ENCODE measurements around the gene RNF141.

RNF141 gene

DNA sequence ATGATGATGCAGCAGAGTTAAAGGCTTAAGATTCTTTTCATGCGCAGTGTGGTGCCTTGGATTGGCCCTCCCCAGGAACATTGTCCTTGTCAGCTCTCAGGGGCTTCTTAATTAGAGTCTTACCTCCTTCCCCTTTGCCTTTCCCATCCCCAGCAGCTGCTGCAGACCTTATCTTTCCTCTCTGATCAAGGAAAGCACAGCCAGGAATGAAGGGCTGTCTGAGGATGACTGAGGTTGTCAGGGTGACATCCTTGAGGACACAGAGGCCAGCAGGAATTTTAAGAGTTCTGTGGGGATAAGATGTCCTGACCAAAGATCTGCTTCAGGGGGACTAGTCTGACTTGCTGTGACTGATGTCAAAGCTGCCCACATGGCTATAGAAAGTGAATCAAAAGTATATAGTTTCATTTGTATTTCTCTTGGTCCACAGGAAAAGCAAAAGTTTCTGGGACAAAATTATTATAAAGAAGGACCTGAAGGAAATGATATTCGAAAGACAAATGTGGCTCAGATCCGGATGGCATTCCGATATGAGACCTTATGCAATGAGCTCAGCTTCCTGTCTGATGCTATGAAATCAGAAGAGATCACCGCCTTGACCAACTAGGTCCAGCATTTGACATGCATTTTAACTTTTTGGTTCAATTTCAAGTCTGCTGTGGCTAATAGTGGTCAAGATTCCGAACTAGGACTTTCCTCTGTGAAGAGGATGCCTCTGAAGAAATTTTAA is 35.5 kb downstream of the RNF141 start:
- TF ChIP-seq, protein P1, sequence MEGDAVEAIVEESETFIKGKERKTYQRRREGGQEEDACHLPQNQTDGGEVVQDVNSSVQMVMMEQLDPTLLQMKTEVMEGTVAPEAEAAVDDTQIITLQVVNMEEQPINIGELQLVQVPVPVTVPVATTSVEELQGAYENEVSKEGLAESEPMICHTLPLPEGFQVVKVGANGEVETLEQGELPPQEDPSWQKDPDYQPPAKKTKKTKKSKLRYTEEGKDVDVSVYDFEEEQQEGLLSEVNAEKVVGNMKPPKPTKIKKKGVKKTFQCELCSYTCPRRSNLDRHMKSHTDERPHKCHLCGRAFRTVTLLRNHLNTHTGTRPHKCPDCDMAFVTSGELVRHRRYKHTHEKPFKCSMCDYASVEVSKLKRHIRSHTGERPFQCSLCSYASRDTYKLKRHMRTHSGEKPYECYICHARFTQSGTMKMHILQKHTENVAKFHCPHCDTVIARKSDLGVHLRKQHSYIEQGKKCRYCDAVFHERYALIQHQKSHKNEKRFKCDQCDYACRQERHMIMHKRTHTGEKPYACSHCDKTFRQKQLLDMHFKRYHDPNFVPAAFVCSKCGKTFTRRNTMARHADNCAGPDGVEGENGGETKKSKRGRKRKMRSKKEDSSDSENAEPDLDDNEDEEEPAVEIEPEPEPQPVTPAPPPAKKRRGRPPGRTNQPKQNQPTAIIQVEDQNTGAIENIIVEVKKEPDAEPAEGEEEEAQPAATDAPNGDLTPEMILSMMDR (conservative IDR thresholded peaks at IDR 0.05; ENCODE audit: low read length), result no peak
- no peak overlapping the region for H3K4me3 ChIP-seq (ENCODE audit: low read length)
- no peak for DNase-seq (ENCODE audit: low read depth)

DNA sequence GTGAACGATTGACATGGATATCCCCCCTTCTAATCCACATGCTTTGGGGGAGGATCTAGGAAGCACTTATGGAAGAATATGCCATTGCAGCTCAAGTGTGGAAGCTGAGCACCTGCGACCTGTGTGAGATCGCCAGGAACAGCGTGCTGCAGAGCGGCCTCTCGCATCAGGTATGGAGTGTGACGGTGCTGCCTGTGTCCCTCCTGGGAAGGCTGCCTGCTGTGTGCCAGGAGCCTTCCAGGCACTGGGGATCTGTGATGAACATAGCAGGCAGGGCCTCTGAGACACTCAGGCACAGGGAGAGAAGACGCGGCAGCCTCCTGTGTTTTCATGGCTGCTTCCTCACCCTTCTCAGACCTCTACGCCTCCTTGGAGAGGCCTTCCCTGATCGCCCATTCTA is 36.5 kb downstream of the RNF141 start:
- DNase-seq (ENCODE audit: low read depth), result no peak
- no peak overlapping the region for H3K4me3 ChIP-seq (ENCODE audit: low read length)
- TF ChIP-seq, protein P1 (conservative IDR thresholded peaks at IDR 0.05; ENCODE audit: low read length), result no peak

DNA sequence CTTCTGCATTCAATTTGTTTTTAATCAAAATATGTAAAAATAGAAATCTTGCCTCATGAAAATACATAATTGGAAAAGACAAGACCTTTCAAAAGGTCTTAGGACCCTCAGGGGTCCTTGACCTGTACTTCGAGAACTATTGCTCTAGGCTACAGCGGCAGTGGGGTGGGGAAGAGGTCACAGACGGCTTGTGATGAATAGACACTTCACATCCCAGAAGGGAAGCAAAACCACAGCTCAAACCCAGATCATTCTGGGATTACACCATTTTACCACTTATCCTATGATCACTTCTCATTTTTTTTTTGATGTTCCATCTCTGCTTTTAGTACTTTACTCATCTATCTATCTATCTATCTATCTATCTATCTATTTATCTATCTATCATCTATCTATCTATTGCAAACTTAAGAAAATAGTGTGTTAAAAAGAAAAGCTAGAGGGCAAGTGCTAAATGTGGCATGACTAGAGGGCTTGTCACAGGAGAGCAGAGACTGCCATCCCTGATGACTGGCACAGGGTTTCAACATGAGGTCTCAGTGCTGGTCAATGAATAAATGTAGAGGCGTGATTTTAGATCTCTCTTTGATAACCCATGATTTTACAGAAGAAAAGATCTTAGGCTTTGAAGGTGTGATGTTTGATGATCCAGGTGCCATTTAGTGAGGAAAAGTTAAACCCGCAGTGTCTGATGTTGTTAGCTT is 37.1 kb downstream of the RNF141 start:
- DNase-seq (ENCODE audit: low read depth), result no peak
- no peak overlapping the region for H3K4me3 ChIP-seq (ENCODE audit: low read length)
- TF ChIP-seq, protein P1 (conservative IDR thresholded peaks at IDR 0.05; ENCODE audit: low read length), result no peak

DNA sequence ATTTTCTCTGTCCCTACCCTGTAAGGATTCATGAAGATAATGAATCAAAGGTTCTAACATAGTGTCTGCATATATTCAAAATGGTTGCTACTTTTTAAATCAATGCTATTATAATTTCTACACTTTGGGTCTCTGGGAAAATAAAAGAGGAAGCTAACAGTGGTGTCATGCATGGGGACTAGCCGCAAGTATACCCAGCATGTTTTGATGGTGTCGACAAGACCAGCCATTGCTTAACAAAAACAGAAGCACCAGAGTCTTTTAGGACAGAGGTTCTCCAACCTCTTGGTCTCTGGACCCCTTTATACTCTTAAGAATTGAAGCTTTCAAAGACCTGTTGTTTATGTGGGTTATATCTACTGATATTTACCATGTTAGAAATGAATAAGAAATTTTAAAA is 37.8 kb downstream of the RNF141 start:
- TF ChIP-seq, protein P1 (conservative IDR thresholded peaks at IDR 0.05; ENCODE audit: low read length), result no peak
- DNase-seq (ENCODE audit: low read depth), result no peak
- H3K4me3 ChIP-seq (ENCODE audit: low read length), result no peak overlapping the region

DNA sequence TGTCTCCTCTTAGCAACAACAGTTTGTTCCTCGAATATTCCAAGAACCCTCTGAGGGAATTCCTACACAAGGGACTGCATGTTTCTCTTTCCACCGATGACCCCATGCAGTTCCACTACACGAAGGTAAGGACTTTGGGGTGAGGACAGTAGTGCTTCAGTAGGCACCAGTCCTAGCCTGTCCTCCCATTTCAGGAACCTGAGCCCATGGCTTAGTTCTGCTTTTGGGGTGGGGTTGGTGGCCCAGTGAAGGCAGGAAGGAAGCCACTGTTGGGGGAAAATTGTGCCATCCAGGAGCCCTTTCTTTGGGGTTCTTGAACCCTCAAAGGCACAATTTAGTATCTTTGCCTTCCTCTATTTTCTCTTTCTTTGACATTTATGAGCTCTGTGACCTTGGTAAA is 38.2 kb downstream of the RNF141 start:
- TF ChIP-seq, protein P1 (conservative IDR thresholded peaks at IDR 0.05; ENCODE audit: low read length), result no peak
- no peak for DNase-seq (ENCODE audit: low read depth)
- no peak overlapping the region for H3K4me3 ChIP-seq (ENCODE audit: low read length)

DNA sequence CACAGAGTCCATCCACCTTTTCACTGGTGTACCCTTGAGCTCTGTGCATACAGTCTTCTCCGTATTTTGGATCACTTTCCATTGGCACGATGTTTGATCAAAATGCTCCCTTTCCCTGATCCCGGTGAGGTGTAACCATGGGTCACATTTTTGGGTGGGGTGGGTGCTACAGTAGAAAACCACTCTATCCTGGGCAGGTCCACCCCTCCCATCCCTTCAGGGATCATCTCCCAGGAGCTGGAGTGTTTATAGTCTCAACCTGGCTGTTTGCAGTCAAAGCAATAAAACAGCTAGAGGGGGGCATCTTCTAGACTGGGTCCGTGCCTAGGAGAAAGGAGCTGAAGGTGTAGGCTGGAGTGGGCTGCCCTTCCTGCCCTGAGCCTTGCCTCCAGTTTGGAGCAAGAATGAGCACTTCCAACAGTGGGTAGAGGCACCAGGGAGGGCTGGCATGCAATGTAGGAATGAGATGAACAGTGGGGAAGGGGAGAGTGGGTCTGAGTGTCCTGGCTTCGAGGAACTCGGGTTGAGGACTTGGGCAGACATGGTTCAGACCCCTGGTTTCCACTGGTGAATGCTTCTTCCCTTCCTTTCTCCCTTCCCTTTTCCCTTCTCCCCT is 38.8 kb downstream of the RNF141 start:
- TF ChIP-seq, protein P1 (conservative IDR thresholded peaks at IDR 0.05; ENCODE audit: low read length), result no peak
- no peak overlapping the region for H3K4me3 ChIP-seq (ENCODE audit: low read length)
- no peak for DNase-seq (ENCODE audit: low read depth)

All from AG10803 (cell line).